Activated CD4-positive, alpha-beta T cell treated with anti-CD3 and anti-CD28 coated beads, Interleukin-2, amount 10 ng/mL, durations not matched to agents 24 days and 14 days (primary cell): ENCODE measurements around the gene STAG1. TPM values are rescaled to one million over a fixed set of nuclear protein-coding genes. Genes with fewer than 3 reads are reported as not detected.
"Not testable (repeated sequence)": the region's sequence is repeated elsewhere in the genome, so short reads cannot be mapped to it uniquely, and the experiment has no call there.

ENCODE experiments used
- DNase-seq: peaks from one replicate; pipeline ENCODE4 v3.0.0; 2022
- H3K27ac Mint-ChIP-seq: one replicate; pipeline ENCODE4 v1.8.0; 2022; ENCODE audit warnings: mild to moderate bottlenecking, mixed read lengths
- H3K27me3 Mint-ChIP-seq: one replicate; pipeline ENCODE4 v1.8.0; 2022; ENCODE audit warnings: mixed read lengths
- H3K36me3 Mint-ChIP-seq: one replicate; pipeline ENCODE4 v1.8.0; 2022; ENCODE audit warnings: low read depth, mild to moderate bottlenecking, mixed read lengths
- H3K4me1 Mint-ChIP-seq: one replicate; pipeline ENCODE4 v1.8.0; 2021; ENCODE audit warnings: mixed read lengths
- H3K4me3 Mint-ChIP-seq: one replicate; pipeline ENCODE4 v1.8.0; 2022; ENCODE audit warnings: mild to moderate bottlenecking, moderate library complexity, mixed read lengths
- H3K9me3 Mint-ChIP-seq: one replicate; pipeline ENCODE4 v1.8.0; 2021; ENCODE audit warnings: mixed read lengths
- intact Hi-C: fragments of 100-400 bp; cut with micrococcal nuclease; formaldehyde crosslinking; loops from one replicate; pipeline ENCODE4 v1.15.1; 2023
- total RNA-seq: library from RNA; stranded (reverse); gene quantifications from 2 replicates; pipeline ENCODE4 v1.2.3, GENCODE V29; 2022

STAG1 gene
- total RNA-seq, 1 donor from 2014 or later: 46.2 TPM

DNA sequence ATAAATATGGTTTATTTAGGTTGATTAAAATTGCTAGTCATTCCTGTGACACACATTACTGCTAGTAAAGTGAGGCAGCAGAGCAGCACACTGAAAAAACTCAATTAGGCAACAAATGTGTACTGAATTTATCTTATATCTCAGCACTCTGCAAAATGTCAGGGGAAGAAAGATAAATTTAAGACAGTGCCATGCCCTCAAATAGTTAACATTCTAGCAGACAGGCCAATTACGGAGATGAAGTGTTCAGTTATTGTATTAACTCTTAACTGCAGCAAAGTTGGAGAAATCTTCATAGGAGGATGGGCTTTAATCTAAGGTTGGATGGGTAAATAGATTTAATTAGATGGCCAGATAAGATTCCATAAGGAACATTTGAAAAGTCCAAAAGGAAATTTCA lies 374.2 kb downstream of the STAG1 start:
- H3K27me3 Mint-ChIP-seq: no peaks in the 10 kb centered on the region
- H3K36me3 Mint-ChIP-seq: peaks cover 18% of the 10 kb centered on the region
- DNase-seq: no peak
- H3K4me3 Mint-ChIP-seq: no peak overlapping the region
- H3K9me3 Mint-ChIP-seq: peaks cover 5% of the 10 kb centered on the region
- intact Hi-C loops: no loop called here
- no peaks in the 10 kb centered on the region for H3K4me1 Mint-ChIP-seq
- H3K27ac Mint-ChIP-seq: no peak overlapping the region

DNA sequence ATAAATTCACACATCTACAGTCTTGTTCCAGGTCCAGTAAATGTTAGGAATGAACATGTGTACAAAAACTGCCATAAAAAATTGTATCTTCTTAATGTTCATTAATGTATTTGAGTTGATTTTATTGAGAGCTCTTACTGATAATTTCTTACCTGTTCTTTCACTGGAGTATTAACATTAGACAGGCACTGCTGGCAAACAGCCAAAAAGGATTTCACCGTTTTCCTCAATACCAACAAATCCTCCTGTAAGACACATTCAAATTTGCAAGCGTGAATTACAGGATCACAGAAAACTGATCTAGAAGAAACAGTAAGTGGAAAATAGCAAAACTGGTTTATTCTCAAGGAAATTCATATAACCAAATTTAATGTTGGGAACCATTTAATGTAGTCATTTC lies 374.7 kb downstream of the STAG1 start:
- Mint-ChIP-seq H3K4me1 (no peaks in the 10 kb centered on the region), H3K27ac (no peak overlapping the region), H3K27me3 (no peaks in the 10 kb centered on the region), H3K36me3 (peaks cover 21% of the 10 kb centered on the region), H3K9me3 (peaks cover 6% of the 10 kb centered on the region), H3K4me3 (no peak overlapping the region)
- intact Hi-C loops: no loop called here
- DNase-seq: no peak

DNA sequence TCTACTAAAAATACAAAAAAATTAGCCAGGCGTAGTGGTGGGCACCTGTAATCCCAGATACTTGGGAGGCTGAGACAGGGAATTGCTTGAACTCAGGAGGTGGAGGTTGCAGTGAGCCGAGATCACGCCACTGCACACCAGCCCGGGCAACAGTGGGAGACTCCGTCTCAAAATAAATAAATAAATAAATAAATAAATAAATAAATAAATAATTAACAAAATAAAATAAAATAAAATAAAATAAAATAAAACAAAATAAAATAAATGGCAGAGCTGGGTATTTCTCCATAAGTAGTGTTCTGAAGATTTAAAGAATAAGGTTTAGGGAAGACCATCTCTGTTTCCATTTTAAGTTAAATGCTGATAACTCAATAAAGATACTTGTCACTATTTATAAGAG lies 376.4 kb downstream of the STAG1 start:
- Mint-ChIP-seq H3K9me3 (peaks cover 11% of the 10 kb centered on the region), H3K36me3 (peaks cover 29% of the 10 kb centered on the region)
- H3K27ac Mint-ChIP-seq, DNase-seq, H3K4me1 Mint-ChIP-seq, intact Hi-C loops, H3K27me3 Mint-ChIP-seq, H3K4me3 Mint-ChIP-seq: not testable (repeated sequence)

DNA sequence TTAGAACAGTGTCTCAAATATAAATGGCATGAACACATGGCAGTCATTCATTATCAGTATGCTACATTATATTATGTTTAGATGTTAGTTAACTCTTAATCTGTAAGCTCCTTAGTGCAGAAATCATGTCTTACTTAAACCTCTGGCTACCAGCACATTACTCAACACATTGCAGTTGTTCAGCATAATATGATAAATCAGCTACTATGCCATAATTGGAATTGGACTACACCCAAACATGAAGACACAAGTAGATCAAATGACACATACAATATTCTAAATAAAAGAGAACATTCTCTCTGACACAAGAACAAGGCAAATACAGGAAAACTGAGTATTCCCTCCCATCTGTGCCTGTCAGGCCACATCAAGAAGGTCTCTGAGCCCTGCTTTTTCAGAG lies 385.9 kb downstream of the STAG1 start:
- intact Hi-C loops: no loop called here
- H3K9me3 Mint-ChIP-seq: no peaks in the 10 kb centered on the region
- H3K27ac Mint-ChIP-seq: no peak overlapping the region
- no peak overlapping the region for H3K4me3 Mint-ChIP-seq
- no peaks in the 10 kb centered on the region for H3K4me1 Mint-ChIP-seq
- peaks cover 14% of the 10 kb centered on the region for H3K36me3 Mint-ChIP-seq
- H3K27me3 Mint-ChIP-seq: no peaks in the 10 kb centered on the region
- DNase-seq: no peak

DNA sequence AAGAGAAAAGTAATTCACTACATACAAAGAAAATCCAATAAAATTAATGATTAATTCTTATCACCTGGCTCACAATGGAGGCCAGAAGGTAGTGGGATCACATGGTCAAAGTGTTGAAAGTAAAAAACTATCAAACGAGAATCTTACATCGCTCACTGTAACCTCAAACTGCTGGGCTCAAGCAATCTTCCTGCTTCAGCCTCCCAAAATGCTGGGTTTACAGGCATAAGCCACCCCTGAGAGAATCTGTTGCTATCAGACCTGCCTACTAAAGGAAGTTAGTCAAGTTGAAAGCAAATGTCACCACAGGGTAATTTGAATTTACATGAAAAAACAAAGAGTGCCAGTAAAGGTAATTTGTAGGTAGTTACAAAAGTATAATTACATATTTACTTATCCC lies 398.7 kb downstream of the STAG1 start:
- intact Hi-C loops: loop anchor here (5.0 kb wide), 1 partner anchor 399 kb away; the partner anchor contains the start of gene STAG1
- Mint-ChIP-seq H3K4me3 (no peak overlapping the region), H3K9me3 (peaks cover 4% of the 10 kb centered on the region), H3K27me3 (no peaks in the 10 kb centered on the region), H3K27ac (peak overlapping the region; percentile 34), H3K36me3 (peaks cover 23% of the 10 kb centered on the region), H3K4me1 (peaks cover 8% of the 10 kb centered on the region)
- peak; percentile 72 for DNase-seq

DNA sequence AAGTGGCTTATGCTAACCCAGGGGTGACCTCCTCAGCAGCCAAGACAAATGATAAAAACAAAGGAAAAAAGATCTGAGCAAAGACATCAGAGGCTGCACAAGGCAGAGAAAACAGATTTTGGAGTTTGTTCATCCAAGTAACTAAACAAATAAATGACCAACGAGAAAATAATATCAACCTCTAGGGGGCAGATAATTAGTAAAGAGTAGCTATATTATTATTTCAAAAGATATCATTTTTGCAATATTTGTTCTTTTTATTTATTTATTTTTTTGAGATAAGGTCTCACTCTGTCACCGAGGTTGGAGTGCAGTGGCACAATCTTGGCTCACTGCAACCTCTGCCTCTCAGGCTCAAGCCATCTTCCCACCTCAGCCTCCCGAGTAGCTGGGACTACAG lies 400.3 kb downstream of the STAG1 start:
- intact Hi-C loops: loop anchor here (5.0 kb wide), 1 partner anchor 400 kb away; the partner anchor contains the start of gene STAG1
- peaks cover 21% of the 10 kb centered on the region for H3K36me3 Mint-ChIP-seq
- H3K4me3 Mint-ChIP-seq: no peak overlapping the region
- no peak for DNase-seq
- H3K4me1 Mint-ChIP-seq: peaks cover 8% of the 10 kb centered on the region
- H3K27ac Mint-ChIP-seq: no peak overlapping the region
- peaks cover 4% of the 10 kb centered on the region for H3K9me3 Mint-ChIP-seq
- no peaks in the 10 kb centered on the region for H3K27me3 Mint-ChIP-seq

DNA sequence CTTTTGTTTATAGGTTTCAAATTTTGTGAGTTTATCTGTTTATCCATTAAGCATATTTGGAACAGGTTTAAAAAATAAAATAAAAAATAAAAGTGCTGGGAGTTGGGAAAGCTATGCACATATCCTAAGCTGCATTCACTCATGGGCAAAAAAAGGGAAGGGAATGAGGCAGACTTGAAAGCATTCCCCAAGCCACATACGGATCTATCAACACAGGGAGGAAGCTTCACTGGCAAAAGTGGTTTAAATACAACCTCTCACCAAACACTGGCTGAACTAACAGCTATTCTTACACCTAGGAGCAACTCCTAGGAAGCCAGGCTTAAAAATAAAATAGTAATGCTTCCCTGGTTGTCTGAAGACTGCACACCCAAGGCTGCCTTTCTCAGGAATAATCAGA lies 400.8 kb downstream of the STAG1 start:
- intact Hi-C loops: loop anchor here (5.0 kb wide), 1 partner anchor 401 kb away; the partner anchor contains the start of gene STAG1

DNA sequence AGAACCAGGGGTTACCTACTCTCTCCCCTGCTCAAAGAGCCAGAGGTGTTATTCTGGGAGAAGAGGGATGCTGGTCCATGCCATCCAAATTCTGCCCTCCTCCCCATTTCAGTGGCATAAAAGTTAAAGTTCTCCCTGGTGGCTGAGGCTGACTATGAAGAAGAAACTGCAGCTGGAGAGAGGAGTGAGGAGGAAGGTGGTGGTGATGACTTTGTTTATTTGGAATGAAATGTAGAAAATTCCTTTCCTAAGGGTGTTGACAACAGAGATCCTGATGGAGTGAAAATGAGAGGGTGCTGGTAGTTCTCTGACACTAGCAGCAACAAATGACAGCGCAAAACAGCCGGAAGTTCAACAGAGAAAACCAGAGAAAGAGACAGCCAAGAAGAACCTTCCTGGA lies 401.6 kb downstream of the STAG1 start:
- Mint-ChIP-seq H3K27ac (no peak overlapping the region), H3K4me3 (no peak overlapping the region), H3K27me3 (no peaks in the 10 kb centered on the region), H3K36me3 (peaks cover 17% of the 10 kb centered on the region), H3K9me3 (no peaks in the 10 kb centered on the region), H3K4me1 (peaks cover 8% of the 10 kb centered on the region)
- intact Hi-C loops: loop anchor here (5.0 kb wide), 1 partner anchor 402 kb away; the partner anchor contains the start of gene STAG1
- DNase-seq: no peak

More for the DNA sequence above, 400.8 kb downstream of the STAG1 start:
- DNase-seq: no peak
- Mint-ChIP-seq H3K27ac (no peak overlapping the region), H3K4me1 (peaks cover 8% of the 10 kb centered on the region), H3K36me3 (peaks cover 21% of the 10 kb centered on the region), H3K4me3 (no peak overlapping the region), H3K27me3 (no peaks in the 10 kb centered on the region), H3K9me3 (peaks cover 4% of the 10 kb centered on the region)

DNA sequence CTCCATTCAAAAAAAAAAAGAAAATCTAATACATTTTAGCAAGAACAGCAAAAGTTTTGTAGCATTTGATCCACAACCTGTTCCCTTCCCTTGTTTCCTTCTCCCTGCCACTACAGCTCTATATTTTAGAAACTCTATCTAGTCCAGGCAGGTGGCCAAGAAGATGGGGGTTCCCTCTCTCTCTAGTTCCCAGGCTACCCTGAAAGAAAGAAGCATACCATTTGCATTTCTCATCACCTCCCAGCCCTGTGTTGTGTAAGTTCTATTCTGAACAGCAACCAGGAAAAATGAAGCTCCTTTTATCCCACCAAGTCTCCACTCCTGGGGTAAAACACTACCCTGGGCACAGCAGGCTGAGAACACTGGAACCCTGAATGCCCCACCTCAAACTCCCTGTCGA lies 402.0 kb downstream of the STAG1 start:
- intact Hi-C loops: loop anchor here (5.0 kb wide), 1 partner anchor 402 kb away; the partner anchor contains the start of gene STAG1
- DNase-seq: no peak
- peaks cover 14% of the 10 kb centered on the region for H3K36me3 Mint-ChIP-seq

DNA sequence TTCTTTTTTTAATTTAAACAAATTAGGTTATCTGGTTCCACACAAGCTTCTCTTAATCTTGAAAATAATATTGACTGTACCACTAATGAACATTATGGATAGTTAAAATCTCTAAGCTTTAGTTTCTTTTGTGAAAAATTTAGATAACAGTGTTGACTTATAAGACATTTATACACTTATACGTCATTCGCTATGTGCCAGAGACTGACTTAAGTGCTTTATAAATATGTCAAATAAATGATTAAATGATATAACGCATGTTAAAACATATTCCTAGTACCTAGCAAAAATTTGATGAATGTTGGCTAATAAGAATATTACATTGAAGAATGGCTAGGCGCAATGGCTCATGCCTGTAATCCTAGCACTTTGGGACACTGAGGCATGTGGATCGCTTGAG lies 405.7 kb downstream of the STAG1 start:
- H3K4me1 Mint-ChIP-seq: peaks cover 2% of the 10 kb centered on the region
- DNase-seq: no peak
- no peaks in the 10 kb centered on the region for H3K27me3 Mint-ChIP-seq
- no peaks in the 10 kb centered on the region for H3K9me3 Mint-ChIP-seq
- no peak overlapping the region for H3K4me3 Mint-ChIP-seq
- intact Hi-C loops: no loop called here
- peaks cover 18% of the 10 kb centered on the region for H3K36me3 Mint-ChIP-seq
- no peak overlapping the region for H3K27ac Mint-ChIP-seq

More for the DNA sequence above, 402.0 kb downstream of the STAG1 start:
- no peak overlapping the region for H3K4me3 Mint-ChIP-seq
- H3K27me3 Mint-ChIP-seq: no peaks in the 10 kb centered on the region
- H3K4me1 Mint-ChIP-seq: peaks cover 8% of the 10 kb centered on the region
- no peak overlapping the region for H3K27ac Mint-ChIP-seq
- no peaks in the 10 kb centered on the region for H3K9me3 Mint-ChIP-seq

DNA sequence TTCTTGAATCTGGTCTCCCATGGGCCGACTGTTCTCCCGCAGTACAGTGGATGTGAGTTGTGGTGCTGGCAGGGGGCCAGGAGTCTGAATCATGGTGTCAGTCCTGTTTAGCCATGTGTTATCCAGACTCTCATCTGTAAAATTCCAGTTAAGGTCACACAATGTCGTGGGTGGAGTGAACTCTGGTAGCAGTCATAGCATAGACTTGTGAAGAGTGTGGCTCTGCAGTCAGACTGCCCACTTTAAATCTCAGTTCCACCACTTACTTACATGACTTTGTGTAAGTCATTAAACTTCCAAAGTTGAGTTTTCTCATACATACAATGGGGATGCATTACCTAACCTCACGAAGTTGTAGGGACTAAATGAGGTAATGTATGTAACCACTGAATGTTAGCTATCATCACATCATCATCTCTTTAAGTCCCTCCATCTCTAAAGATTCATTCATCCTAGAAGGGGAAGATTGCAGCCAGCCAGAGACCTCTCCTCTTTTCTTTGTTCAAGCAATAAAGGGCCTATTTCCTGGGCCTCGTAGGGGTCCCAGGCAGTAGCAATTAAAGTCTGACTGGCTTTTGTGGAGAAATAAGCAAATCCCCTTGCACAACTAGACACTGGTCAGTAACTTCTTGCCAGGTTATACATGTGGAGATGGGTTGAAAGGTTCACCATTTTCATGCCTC lies 408.2 kb downstream of the STAG1 start:
- H3K9me3 Mint-ChIP-seq: no peaks in the 10 kb centered on the region
- peaks cover 2% of the 10 kb centered on the region for H3K4me1 Mint-ChIP-seq
- no peak overlapping the region for H3K27ac Mint-ChIP-seq
- H3K36me3 Mint-ChIP-seq: peaks cover 28% of the 10 kb centered on the region
- DNase-seq: no peak
- H3K4me3 Mint-ChIP-seq: no peak overlapping the region
- no peaks in the 10 kb centered on the region for H3K27me3 Mint-ChIP-seq
- intact Hi-C loops: no loop called here

DNA sequence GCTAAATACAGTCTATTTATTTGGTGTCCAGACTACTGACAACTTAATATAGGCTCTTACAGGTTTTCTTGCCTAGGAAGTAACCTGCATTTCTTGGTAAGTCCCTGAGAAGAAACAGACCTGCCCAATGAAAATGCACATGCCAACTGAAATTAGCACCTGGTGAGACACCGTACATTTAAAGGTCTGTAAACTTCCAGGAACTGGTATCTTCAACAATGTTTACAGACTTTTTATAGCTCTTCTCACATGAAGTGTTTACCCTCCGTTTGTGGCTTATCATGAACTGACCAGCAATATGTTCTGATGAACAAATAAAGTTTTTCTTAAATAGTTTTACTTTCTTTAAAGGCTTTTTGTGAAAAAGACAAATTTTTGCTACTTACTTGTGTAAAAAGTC lies 408.7 kb downstream of the STAG1 start:
- no peak overlapping the region for H3K27ac Mint-ChIP-seq
- H3K4me1 Mint-ChIP-seq: peaks cover 2% of the 10 kb centered on the region
- no peaks in the 10 kb centered on the region for H3K27me3 Mint-ChIP-seq
- intact Hi-C loops: no loop called here
- DNase-seq: no peak
- peaks cover 30% of the 10 kb centered on the region for H3K36me3 Mint-ChIP-seq
- H3K9me3 Mint-ChIP-seq: no peaks in the 10 kb centered on the region
- H3K4me3 Mint-ChIP-seq: no peak overlapping the region

DNA sequence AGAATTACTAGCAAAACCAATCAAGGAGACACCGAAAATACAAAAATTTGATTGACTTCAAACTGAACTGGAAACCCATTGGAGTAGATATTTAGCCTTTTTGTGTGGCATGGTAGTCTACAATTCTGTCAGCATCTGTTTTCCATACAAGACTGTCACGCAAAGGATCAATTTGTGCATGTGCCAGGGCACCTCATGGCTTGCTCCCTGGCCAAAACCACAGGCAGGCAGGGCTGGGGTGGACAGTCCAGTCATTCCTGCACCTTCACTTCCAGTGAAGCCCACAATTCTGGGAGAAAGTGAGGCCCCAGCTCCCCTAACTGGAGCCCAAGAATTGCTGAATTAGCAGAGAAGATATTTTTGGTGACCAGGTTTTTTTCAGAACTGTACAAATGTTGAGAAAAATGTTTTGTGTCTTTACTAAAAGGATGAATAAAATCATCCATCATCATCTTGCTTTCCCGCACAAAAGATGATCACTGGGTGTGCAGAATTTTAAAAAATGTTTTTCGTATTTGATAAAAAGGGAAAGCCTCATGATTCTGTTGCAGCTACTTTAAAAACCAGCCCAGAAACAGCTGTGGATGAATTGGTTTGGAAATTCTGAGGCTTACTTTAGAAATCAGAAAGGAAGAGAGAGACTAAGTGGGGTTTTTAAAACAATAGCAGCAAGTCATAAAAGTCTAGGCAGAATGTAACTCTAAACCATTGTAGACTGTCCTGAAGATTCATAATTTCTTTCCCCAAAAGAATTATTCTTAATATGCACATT lies 415.7 kb downstream of the STAG1 start:
- Mint-ChIP-seq H3K9me3 (no peaks in the 10 kb centered on the region), H3K4me3 (no peak overlapping the region), H3K4me1 (peaks cover 3% of the 10 kb centered on the region), H3K36me3 (peaks cover 63% of the 10 kb centered on the region), H3K27me3 (no peaks in the 10 kb centered on the region), H3K27ac (no peak overlapping the region)
- intact Hi-C loops: no loop called here
- DNase-seq: no peak

DNA sequence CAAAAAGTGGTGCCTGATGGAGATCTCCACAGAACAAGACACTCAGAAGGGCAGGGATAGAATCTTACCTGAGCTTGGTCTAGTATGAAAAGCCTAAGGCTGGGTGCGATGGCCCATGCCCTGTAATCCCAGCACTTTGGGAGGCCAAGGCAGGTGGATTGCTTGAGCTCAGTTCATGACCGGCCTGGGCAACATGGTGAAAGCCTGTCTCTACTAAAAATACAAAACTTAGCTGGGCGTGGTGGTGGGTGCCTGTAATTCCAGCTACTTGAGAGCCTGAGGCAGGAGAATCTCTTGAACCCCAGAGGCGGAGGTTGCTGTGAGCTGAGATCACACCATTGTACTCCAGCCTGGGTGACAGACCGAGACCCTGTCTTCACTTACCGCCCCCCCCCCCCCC lies 417.5 kb downstream of the STAG1 start:
- H3K4me1 Mint-ChIP-seq, H3K4me3 Mint-ChIP-seq, intact Hi-C loops, H3K9me3 Mint-ChIP-seq, DNase-seq, H3K27me3 Mint-ChIP-seq, H3K27ac Mint-ChIP-seq: not testable (repeated sequence)
- H3K36me3 Mint-ChIP-seq: peaks cover 57% of the 10 kb centered on the region
